ENCODE data around the gene CBLN1.
A peak's percentile ranks its signal among the peaks of the same experiment; 100 is the strongest.

Gene CBLN1

GRCh38 chr16:49312389-49312985 lies 30.8 kb upstream of the CBLN1 start:
- Mint-ChIP-seq H3K4me1 (no peaks in the 10 kb centered on the region), H3K27ac (peak overlapping the region; percentile 36), H3K27me3 (ENCODE audit: low read depth, poor library complexity) (peaks cover 35% of the 10 kb centered on the region), H3K4me3 (no peak overlapping the region), H3K9me3 (peaks cover 3% of the 10 kb centered on the region), H3K36me3 (ENCODE audit: low read depth) (no peaks in the 10 kb centered on the region)
- TF ChIP-seq, protein P1, sequence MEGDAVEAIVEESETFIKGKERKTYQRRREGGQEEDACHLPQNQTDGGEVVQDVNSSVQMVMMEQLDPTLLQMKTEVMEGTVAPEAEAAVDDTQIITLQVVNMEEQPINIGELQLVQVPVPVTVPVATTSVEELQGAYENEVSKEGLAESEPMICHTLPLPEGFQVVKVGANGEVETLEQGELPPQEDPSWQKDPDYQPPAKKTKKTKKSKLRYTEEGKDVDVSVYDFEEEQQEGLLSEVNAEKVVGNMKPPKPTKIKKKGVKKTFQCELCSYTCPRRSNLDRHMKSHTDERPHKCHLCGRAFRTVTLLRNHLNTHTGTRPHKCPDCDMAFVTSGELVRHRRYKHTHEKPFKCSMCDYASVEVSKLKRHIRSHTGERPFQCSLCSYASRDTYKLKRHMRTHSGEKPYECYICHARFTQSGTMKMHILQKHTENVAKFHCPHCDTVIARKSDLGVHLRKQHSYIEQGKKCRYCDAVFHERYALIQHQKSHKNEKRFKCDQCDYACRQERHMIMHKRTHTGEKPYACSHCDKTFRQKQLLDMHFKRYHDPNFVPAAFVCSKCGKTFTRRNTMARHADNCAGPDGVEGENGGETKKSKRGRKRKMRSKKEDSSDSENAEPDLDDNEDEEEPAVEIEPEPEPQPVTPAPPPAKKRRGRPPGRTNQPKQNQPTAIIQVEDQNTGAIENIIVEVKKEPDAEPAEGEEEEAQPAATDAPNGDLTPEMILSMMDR (IDR thresholded peaks at IDR 0.05) = no peak
- DNase-seq = no peak

DNA sequence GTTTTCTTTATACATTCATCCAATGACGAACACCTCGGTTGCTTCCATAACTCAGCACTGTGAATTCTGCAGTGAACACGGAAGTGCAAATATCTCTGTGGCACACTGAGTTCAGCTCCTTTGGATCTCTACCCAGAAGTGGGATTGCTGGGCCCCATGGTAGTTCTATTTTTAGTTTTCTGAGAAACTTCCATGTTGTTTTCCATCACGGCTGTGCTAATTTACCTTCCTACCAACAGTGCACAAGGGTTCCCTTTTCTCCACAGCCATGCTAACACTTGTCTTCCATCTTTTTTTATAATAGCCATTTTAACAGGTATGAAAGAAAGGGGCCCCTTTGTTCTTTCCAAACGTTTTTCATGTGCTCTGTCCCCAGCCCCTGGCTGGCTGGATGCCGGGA lies 30.2 kb upstream of the CBLN1 start:
- TF ChIP-seq, protein P1 (IDR thresholded peaks at IDR 0.05) = no peak
- Mint-ChIP-seq H3K4me3 (no peak overlapping the region), H3K27ac (no peak overlapping the region), H3K4me1 (no peaks in the 10 kb centered on the region), H3K9me3 (peaks cover 3% of the 10 kb centered on the region), H3K27me3 (ENCODE audit: low read depth, poor library complexity) (peaks cover 35% of the 10 kb centered on the region), H3K36me3 (ENCODE audit: low read depth) (no peaks in the 10 kb centered on the region)
- no peak for DNase-seq

DNA sequence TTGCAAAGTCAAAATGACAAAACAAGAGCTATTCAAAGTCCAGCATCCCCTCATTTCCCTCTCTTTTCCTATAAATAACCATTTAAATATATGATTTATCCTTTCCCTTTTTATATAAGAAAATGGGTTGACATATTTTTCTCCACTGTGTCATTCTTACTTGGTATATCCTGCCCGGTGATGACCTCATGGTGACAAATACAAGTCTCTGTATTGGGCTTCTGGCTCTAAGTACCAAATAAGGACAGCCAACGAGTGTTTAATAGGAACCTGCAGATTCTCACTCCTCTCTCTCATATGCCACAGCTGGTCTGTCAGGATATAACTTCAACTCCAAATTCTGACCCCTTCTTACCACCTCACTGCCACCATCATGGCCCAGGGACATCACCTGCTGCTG lies 25.5 kb upstream of the CBLN1 start:
- H3K9me3 Mint-ChIP-seq = no peaks in the 10 kb centered on the region
- H3K4me1 Mint-ChIP-seq = no peaks in the 10 kb centered on the region
- H3K4me3 Mint-ChIP-seq = no peak overlapping the region
- no peaks in the 10 kb centered on the region for H3K36me3 Mint-ChIP-seq (ENCODE audit: low read depth)
- H3K27me3 Mint-ChIP-seq (ENCODE audit: low read depth, poor library complexity) = peaks cover 39% of the 10 kb centered on the region
- H3K27ac Mint-ChIP-seq = no peak overlapping the region
- TF ChIP-seq, protein P1 (IDR thresholded peaks at IDR 0.05) = no peak
- DNase-seq = no peak

GRCh38 chr16:49305406-49305805 lies 23.8 kb upstream of the CBLN1 start:
- TF ChIP-seq, protein P1 (IDR thresholded peaks at IDR 0.05) = no peak
- H3K36me3 Mint-ChIP-seq (ENCODE audit: low read depth) = no peaks in the 10 kb centered on the region
- H3K9me3 Mint-ChIP-seq = no peaks in the 10 kb centered on the region
- no peak overlapping the region for H3K27ac Mint-ChIP-seq
- H3K4me3 Mint-ChIP-seq = no peak overlapping the region
- peaks cover 28% of the 10 kb centered on the region for H3K27me3 Mint-ChIP-seq (ENCODE audit: low read depth, poor library complexity)
- H3K4me1 Mint-ChIP-seq = no peaks in the 10 kb centered on the region
- no peak for DNase-seq

GRCh38 chr16:49292413-49292812 lies 10.8 kb upstream of the CBLN1 start:
- Mint-ChIP-seq H3K4me1 (no peaks in the 10 kb centered on the region), H3K36me3 (ENCODE audit: low read depth) (no peaks in the 10 kb centered on the region), H3K9me3 (no peaks in the 10 kb centered on the region), H3K4me3 (no peak overlapping the region), H3K27me3 (ENCODE audit: low read depth, poor library complexity) (peaks cover 36% of the 10 kb centered on the region), H3K27ac (no peak overlapping the region)
- TF ChIP-seq, protein P1 (IDR thresholded peaks at IDR 0.05) = no peak
- DNase-seq = no peak

GRCh38 chr16:49287572-49287971 lies 5.9 kb upstream of the CBLN1 start:
- no peak for DNase-seq
- H3K27ac Mint-ChIP-seq = no peak overlapping the region
- peaks cover 76% of the 10 kb centered on the region for H3K27me3 Mint-ChIP-seq (ENCODE audit: low read depth, poor library complexity)
- TF ChIP-seq, protein P1 (IDR thresholded peaks at IDR 0.05) = no peak
- no peaks in the 10 kb centered on the region for H3K9me3 Mint-ChIP-seq
- no peaks in the 10 kb centered on the region for H3K36me3 Mint-ChIP-seq (ENCODE audit: low read depth)
- no peak overlapping the region for H3K4me3 Mint-ChIP-seq
- H3K4me1 Mint-ChIP-seq = peaks cover 17% of the 10 kb centered on the region
